T-helper 9 cell (primary cell): Measurements from ENCODE around the gene CNGA3.
A peak's percentile ranks its signal among the peaks of the same experiment; 100 is the strongest.
"Not testable (repeated sequence)": the region's sequence is repeated elsewhere in the genome, so short reads cannot be mapped to it uniquely, and the experiment has no call there.

Experiments
- DNase-seq: peaks from one replicate; pipeline ENCODE4 v3.0.0-alpha.2; 2020

CNGA3 gene

DNA sequence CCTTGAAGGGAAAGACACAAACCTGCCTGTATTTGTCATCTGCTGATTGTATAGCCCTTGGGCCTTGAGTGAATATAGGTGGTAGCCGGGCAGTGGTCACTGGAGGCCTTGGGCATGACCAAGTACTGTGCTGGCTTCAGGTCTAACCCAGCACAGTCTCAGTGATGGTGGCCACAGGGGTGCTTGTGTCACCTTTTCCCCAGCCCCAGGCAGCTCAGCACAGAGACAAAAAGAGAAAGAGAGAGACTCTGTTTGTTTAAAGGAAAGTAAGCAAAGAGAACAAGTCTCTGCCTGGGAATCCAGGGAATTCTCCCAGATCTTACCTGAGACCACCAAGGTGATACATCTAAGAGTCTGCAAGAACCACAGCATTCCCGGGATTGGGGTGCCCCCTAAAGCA lies 59.0 kb downstream of the CNGA3 start:
- no peak for DNase-seq

GRCh38 chr2:98408155-98408554 lies 61.9 kb downstream of the CNGA3 start:
- no peak for DNase-seq

DNA sequence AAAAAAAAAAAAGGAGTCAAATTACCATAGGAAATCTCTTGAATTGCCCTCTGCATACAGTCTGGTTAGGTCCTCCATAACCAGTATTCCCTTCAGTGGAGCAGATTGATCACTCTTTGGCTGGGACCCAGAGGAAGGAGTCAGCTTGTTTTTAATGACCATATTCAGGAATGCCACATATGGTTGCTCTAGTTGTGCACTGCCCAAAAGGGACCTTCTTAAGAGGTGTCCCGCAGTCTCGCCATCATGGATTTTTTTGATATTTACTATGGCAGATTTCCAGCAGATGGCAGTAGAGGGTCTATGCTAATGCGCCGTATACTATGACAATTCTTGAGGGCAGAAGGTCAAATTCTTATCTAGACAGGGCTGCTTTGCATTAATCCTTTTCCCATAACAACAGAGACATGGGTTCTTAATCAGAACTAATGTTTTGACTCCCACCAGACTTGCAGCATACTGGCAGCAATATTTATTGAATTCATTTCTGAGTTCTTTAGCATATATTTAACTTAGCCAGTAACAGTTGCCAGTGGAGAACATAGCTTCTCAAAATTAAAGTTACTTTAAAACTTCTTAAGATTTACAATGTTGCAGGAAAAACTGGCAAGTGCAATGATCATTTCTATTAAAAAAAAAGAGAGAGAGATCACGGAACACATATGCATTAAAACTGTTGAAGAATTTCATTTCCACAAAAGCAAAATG lies 66.6 kb downstream of the CNGA3 start:
- DNase-seq = peak; percentile 33

GRCh38 chr2:98414246-98414645 lies 68.0 kb downstream of the CNGA3 start:
- not testable (repeated sequence) for DNase-seq

DNA sequence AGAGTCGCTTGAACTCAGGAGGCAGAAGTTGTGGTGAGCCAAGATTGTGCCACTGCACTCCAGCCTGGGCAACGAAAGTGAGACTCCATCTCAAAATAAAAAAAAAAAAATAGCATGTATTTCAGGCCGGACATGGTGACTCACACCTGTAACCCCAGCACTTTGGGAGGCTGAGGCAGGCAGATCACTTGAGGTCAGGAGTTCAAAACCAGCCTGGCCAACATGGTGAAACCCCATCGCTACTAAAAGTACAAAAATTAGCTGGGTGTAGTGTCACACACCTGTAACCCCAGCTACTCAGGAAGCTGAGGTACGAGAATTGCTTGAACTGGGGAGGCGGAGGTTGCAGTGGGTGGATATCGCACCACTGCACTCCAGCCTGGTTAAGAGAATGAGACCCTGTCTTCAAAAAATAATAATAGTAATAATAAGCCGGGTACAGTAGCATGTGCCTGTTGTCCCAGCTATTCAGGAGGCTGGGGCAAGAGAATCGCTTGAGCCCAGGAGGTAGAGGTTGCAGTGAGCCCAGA lies 69.5 kb downstream of the CNGA3 start:
- not testable (repeated sequence) for DNase-seq

DNA sequence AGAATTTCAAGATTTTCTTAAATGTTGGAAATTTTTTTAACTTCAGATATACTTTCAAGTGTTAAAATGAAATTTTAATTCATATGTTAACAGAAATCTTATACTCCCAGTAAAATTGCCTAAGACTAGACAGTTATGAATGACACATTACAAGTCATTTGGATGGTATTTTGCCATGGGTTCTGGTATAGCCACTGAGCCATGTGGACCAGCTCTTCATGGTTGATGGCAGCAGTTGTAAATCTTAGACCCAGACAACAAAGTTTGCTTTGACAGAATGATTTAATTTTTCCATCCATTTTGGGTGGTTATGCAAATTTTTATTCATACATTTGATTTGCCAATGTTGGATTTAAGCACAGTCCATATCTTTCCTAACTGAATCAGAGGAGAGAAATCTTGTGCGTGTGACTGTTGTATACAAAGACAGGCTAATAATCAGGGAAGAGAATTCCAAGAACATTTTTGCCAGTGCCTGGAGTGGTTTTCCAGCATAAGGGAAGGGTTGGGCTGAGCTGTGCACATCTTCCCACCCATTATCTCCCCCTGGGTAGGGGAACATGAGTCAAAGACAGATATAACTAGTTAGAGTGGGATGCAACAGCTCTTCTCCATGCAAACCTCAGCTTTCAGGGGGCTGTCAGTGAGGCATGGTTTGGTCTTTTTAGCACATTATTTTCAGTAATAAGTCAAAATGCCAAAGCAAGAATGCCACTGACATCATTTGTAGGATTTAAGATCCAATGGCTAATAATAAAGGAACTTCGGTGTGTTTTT lies 70.3 kb downstream of the CNGA3 start:
- no peak for DNase-seq

- no peak for DNase-seq
These were observed 73.3 kb downstream of the CNGA3 start for GRCh38 chr2:98419544-98419943.

- no peak for DNase-seq
These were observed 73.9 kb downstream of the CNGA3 start for GRCh38 chr2:98419977-98420725.

- no peak for DNase-seq
These were observed 76.2 kb downstream of the CNGA3 start for GRCh38 chr2:98422449-98422848.

GRCh38 chr2:98426771-98427170 lies 80.5 kb downstream of the CNGA3 start:
- no peak for DNase-seq

DNA sequence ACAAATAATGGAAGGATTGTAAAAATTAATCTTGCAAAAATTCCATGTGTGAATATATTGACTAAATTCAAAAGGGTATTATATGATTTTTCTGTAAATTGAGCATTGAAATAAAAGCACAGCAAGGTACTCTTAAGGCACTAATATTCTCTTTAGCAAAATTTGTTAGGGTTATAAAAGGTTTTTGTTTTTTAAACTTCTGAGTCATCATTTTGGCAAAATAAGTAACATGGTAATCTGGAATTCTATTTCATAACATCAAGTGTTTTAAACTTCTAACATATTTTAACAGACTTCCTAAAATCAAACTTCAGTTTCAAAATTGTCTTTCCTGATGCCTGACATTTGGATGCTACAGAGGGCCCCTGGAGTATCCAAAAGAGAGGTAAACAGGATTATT lies 85.9 kb downstream of the CNGA3 start:
- no peak for DNase-seq

DNA sequence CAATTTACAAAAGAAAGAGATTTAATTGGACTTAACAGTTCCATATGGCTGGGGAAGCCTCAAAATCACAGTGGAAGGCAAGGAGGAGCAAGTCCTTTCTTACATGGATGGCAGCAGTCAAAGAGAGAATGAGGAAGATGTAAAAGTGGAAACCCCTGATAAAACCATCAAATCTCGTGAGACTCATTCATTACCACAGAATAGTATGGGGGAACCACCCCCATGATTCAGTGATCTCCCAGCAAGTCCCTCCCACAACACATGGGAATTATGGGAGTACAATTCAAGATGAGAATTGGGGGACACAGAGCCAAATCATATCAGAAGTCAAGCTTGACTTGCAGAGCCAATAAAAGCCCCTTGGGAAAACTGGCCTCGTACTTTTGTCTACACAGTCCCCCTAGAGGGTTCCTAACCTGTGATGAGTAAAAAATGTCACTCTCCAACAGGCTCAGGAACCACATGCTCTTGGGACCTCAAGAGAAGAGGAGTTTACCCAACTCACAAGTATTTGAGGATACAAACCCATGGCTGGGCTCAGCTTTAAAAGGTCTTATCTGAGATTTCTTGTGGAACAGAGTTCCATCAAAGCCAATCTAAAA lies 87.2 kb downstream of the CNGA3 start:
- no peak for DNase-seq

DNA sequence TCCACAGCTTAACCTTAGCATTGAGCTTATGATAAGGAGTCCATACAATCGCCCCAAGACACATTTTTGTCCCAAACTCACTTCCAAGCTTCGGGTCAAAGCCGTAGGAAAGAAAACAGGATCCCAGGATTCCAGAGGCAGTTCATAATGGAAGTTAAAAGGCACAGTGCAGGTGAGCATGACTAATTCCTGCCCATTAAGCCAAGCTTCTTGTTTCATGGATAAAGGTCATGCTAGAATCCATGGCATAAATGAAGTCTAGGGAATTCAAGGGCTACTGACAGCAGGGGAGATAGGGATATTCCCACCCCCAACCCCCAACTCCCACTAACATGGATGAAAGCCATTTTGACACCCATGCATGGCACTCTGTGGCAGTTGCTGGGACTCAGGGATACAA lies 88.2 kb downstream of the CNGA3 start:
- no peak for DNase-seq

DNA sequence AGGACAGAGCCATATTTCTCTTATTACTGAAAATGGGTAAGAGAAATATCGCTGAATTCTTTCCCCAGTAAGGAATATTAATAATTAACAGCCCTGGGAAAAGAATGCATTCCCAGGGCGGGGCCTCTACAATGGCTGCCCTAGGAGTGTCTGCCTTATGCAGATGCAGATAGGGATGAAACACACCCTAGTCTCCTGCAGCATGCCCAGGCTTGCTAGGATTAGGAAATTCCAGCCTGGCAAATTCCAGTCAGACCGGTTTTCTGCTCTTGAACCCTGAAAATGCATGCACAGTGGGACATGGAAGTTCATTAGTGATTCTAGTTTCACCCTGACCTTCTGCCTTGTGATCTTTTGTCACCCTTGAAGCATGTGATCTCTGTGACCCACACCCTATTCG lies 89.4 kb downstream of the CNGA3 start:
- DNase-seq = not testable (repeated sequence)

- DNase-seq = no peak
These were observed 90.5 kb downstream of the CNGA3 start for GRCh38 chr2:98436734-98437133.

DNA sequence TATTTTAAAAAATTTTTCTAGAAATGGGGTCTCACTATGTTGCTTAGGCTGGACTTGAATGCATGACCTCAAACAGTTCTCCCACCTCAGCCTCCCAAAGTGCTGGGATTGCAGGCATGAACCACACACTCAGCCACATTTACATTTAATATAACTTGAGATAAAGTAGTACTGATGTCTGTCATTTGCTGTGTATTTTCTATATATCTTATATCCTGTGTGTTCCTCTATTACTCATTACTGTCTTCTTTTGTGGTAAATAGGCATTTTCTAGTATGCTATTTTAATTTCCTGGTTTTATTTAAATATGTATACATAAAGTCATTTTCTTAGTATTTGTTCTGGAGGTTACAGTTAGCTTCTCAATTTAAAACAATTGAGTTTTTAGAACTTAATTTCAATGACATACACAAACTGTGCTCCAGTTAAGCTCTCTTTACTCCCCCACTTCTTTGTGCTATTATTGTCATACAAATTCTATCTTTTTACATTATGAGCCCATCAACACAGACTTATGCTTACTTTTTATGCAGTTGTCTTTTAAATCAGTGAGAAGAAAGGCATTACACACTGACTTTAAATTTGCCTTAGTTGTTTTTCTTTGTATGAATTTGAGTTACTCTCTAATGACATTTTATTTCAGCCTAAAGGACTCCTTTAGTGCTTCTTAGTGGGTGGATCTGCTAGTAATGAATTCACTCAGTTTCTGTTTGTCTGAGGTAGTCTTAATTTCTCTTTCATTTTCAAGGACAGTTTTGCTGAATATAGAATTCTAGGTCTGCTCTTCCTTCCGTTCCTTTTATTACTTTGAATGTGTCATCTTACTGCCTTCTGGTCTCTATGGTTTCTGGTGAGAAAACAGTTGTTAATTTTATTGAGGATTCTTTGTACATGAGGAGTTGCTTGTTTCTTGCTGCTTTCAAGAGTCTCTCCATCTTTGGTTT lies 92.2 kb downstream of the CNGA3 start:
- no peak for DNase-seq

GRCh38 chr2:98441706-98442450 lies 95.6 kb downstream of the CNGA3 start:
- no peak for DNase-seq

- no peak for DNase-seq
These were observed 96.2 kb downstream of the CNGA3 start for GRCh38 chr2:98442488-98442887.

DNA sequence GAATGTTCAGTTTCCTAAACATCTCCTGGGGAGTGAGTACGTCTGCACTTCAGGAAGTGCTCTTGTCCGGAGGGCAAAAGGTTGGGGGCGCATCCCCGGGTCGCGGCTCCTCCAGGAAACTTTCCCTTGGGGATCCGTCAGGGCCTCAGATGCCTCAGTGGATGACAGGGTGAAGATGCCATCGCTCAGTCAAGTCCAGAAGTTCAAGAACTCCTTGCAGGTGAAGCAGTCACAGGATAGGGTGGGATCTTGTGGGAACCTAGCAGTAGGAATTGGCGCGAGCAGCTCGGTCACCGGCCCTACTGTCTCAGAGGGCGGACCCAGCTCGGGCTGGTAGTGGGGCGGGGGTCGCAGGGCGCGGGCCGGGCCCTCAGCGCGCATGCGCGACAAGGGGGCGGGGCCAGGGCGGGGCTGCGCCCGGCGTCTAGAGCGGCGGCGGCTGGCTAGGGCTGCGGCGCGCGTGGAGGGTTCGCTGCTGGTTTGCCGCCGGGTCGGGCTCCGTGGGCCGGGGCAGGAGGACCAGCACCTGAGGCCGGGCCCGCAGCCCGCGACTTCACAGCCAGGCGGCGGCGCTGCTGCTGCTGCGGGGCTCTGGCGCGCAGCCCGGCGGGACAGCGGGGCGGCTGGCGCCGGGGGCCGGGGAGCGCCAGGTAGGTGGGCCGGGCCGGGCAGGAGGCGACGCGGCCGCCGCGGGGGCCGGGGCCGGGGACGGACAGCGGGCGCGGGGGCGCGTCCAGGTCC lies 98.3 kb downstream of the CNGA3 start, which contains the start of gene INPP4A:
TSS of gene INPP4A (plus strand) at position 423 of the 741 bp plus-strand sequence. CDS start 75,191 bp downstream, outside the sequence.
- DNase-seq = peak; percentile 73

GRCh38 chr2:98445177-98445682 lies 99.0 kb downstream of the CNGA3 start:
- no peak for DNase-seq
